Activated CD4-positive, CD25-positive, alpha-beta regulatory T cell treated with anti-CD3 and anti-CD28 coated beads, Interleukin-2, amount 50 U/mL, for 24 hours (primary cell): ENCODE measurements around the gene OSGIN1.

ENCODE experiments used
- ATAC-seq, 2 donors: fragments of 150-1000 bp; cut with Tn5 transposase; one replicate each; pipeline ENCODE4 v1.10.0; 2021; ENCODE audit warnings: mild to moderate bottlenecking in 1 of 2, moderate library complexity in 1 of 2

Gene OSGIN1

GRCh38 chr16:84007520-84007919 lies 54.5 kb downstream of the OSGIN1 start:
- ATAC-seq: no peak

DNA sequence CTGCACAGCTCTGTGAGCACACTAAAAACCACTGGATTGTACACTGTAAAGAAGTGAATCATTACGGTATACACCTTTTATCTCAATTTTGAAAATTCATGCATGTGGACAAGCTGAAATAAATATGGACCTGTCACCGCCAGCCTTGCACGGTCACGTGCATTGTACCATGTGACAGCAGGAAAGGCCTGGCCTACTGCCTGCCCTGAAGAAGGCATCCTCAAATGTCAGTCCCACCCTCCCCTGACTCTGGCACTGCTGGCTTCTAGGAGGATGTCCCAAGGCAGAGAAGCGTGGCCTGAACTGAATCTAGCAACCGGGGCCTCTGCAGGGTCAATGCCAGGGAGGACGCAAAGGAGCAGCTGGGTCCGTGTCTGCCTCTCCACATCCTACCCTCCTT lies 54.9 kb downstream of the OSGIN1 start:
- ATAC-seq: no peak

GRCh38 chr16:84009282-84009681 lies 56.2 kb downstream of the OSGIN1 start:
- no peak for ATAC-seq

DNA sequence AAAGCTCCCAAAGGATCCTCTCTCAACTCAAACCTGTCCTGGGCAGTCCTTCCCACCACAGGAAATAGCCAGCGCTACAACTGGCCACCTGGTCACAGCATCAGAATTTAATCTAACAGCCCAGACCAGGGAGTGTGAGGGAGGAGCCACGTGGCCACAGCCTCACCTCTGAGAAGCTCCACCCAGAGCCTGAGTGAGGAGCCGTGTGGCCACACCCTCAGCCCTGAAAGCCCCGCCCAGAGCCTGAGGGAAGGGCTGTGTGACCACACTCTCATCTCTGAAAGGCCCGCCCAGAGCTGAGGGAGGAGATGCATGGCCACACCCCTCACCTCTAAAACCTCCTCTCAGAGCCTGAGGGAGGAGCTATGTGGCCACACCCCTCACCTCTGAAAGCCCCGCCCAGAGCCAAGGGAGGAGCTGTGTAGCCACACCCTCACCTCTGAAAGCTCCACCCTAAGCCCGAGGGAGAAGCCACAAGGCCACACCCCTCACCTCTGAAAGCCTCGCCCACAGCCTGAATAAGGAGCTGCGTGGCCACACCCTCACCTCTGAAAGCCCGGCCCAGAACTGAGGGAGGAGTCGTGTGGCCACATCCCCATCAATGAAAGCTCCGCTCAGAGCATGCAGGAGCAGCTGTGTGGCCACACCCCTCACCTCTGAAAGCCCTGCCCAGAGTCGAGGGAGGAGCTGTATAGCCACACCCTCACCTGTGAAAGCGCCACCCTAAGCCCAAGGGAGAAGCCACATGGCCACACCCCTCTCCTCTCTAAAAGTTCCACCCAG lies 60.9 kb downstream of the OSGIN1 start:
- peak; percentile 58 to 71 for ATAC-seq

DNA sequence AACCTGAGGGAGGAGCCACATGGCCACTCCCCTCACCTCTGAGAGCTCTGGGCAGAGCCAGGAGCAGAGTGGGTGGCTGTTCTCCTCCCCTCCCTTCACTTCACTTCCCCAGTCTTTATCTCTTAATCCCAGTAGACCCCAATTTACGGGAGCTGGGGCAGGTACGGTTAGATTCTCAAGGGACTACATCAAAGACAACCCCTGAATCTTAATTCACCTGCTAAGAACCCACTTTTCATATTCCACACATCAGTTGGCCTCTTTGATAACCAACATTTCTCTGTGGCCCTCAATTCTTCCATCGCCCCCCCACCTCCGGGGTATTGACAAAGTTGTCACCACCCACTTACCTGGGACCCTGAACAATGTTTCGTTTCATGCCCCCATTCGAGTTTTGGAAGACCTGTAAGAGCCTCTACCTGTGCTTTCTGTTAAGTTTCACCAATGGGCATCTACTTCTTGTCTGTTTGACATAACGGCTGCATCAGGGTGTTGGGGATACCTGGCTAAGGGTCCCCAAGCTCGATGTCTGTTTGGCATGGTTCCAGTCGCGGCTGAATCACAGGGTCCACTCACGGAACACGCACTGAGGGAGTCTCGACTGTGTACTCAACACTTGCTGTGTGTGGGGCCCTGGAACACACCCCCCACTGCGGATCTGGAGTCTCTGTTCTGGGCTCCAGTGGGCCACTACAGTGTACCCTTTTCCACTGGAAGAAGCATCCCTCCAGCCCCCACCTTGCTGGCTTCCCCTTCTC lies 61.7 kb downstream of the OSGIN1 start:
- no peak for ATAC-seq

DNA sequence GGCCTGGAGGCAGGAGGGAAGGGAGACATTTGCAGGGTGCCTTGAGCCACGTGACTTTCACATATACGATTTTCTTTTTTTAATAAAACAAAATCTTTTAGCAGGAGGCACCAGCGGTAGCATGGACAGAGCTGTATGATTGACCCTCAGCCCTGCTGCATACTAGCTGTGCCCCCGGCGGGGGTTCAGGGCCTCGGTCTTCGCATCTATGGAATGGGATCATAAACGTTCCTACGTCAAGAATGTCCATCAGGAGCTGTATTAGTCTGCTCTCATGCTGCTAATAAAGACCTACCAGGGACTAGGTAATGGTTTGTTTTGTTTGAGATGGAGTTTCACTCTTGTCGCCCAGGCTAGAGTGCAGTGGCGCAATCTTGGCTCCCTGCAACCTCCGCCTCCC lies 62.4 kb downstream of the OSGIN1 start:
- ATAC-seq: no peak
